HFFc6 (cell line): ENCODE results near the gene OTUD5. TPM values are rescaled to one million over a fixed set of nuclear protein-coding genes. Genes with fewer than 3 reads are reported as not detected.
A peak's percentile ranks its signal among the peaks of the same experiment; 100 is the strongest.

ENCODE experiments used
- DNase-seq: peaks from one replicate; pipeline ENCODE4 v3.0.0-alpha.2; 2018
- H3K27ac Mint-ChIP-seq: 2 replicates; pipeline ENCODE4 v1.8.0; 2020; ENCODE audit warnings: mild to moderate bottlenecking, mixed read lengths
- H3K27me3 Mint-ChIP-seq: 2 replicates; pipeline ENCODE4 v1.8.0; 2021; ENCODE audit warnings: mild to moderate bottlenecking, moderate library complexity, mixed read lengths; ENCODE audit not compliant: insufficient read depth
- H3K36me3 Mint-ChIP-seq: 2 replicates; pipeline ENCODE4 v1.8.0; 2021; ENCODE audit warnings: low read depth, mixed read lengths
- H3K4me1 Mint-ChIP-seq: 2 replicates; pipeline ENCODE4 v1.8.0; 2020; ENCODE audit warnings: low read depth, mixed read lengths
- H3K4me3 Mint-ChIP-seq: 2 replicates; pipeline ENCODE4 v1.8.0; 2020; ENCODE audit warnings: mild to moderate bottlenecking, moderate library complexity, mixed read lengths
- H3K9me3 Mint-ChIP-seq: 2 replicates; pipeline ENCODE4 v1.8.0; 2020; ENCODE audit warnings: mild to moderate bottlenecking, mixed read lengths
- CTCF ChIP-seq: fragments of 200-600 bp; sonication (generic); IDR thresholded peaks from 2 replicates; pipeline ENCODE4 v1.5.0; 2021; ENCODE audit warnings: antibody characterized with exemption, mild to moderate bottlenecking
- total RNA-seq, 6 experiments: library from RNA; stranded (reverse); fragmentation: NEBNext Ultra II Directional; extraction: Animal tissue kit (Norgen Biotek cat#: 25700); gene quantifications; 2 replicates in 1 of 6; 3 replicates in 5 of 6; pipeline ENCODE4 v1.2.3, GENCODE V29; 2021

The OTUD5 gene
- total RNA-seq, 6 experiments from 2014 or later = 47.6 to 55.0 (median 52.7) TPM

- no peak for TF ChIP-seq CTCF
- Mint-ChIP-seq H3K27me3 (no peaks in the 10 kb centered on the region; the same call in 1 of the 2 replicates), H3K9me3 (no peaks in the 10 kb centered on the region), H3K4me3 (peak overlapping the region; percentile 98), H3K36me3 (no peaks in the 10 kb centered on the region), H3K4me1 (peaks cover 22% of the 10 kb centered on the region), H3K27ac (peak overlapping the region; percentile 100)
- peak; percentile 97 for DNase-seq
Observed at GRCh38 chrX:48957827-48958634, 624 bp upstream of the OTUD5 start.

DNA sequence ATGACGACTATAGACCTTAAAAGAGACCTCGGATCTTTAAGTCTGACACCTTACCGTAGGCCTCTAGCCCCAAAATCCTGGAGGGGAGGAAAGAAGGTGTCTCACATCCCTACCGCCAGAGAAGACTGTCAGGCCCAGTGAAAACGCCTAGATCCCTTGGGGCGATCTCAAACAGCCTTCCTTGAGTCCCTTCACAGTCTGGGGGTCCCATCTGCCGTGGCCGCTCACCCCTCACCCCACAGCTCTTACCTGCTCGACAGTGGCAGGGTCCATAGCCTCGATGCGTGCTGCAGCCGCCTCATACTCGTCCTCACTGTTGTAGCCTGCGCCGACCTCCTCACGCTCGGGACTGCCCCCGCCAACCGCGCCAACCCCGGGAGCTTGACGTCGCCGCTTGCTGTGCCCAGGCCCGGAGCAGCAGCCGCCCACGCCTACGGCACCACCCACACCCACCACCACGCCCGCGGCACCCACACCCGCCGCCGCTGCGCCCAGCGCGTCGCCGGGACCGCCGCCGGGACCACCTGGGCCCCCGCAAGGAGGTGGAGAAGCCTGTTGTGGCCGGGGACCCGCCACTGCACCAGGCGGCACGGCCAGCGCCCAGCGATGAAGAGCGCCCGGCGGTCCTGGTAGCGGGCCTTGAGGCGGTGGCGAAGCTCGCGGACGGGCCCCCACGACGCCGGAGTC is 536 bp downstream of the OTUD5 start:
- DNase-seq = no peak
- Mint-ChIP-seq H3K27ac (peak overlapping the region; percentile 68), H3K9me3 (no peaks in the 10 kb centered on the region), H3K27me3 (no peaks in the 10 kb centered on the region; the same call in 1 of the 2 replicates), H3K4me3 (peak overlapping the region; percentile 87), H3K36me3 (no peaks in the 10 kb centered on the region), H3K4me1 (peaks cover 22% of the 10 kb centered on the region)
- TF ChIP-seq CTCF = no peak

- TF ChIP-seq CTCF = no peak
- Mint-ChIP-seq H3K27me3 (no peaks in the 10 kb centered on the region), H3K36me3 (peaks cover 4% of the 10 kb centered on the region; the same call in 1 of the 2 replicates), H3K9me3 (peaks cover 5% of the 10 kb centered on the region), H3K4me1 (no peaks in the 10 kb centered on the region), H3K4me3 (no peak overlapping the region), H3K27ac (no peak overlapping the region)
- no peak for DNase-seq
Observed at GRCh38 chrX:48948589-48948988, 8.8 kb downstream of the OTUD5 start.

GRCh38 chrX:48945517-48946348 is 11.7 kb downstream of the OTUD5 start:
- H3K27me3 Mint-ChIP-seq = no peaks in the 10 kb centered on the region; the same call in 1 of the 2 replicates
- H3K27ac Mint-ChIP-seq = no peak overlapping the region; the same call in 1 of the 2 replicates
- H3K36me3 Mint-ChIP-seq = peaks cover 9% of the 10 kb centered on the region; the same call in 1 of the 2 replicates
- H3K9me3 Mint-ChIP-seq = peaks cover 5% of the 10 kb centered on the region
- H3K4me1 Mint-ChIP-seq = no peaks in the 10 kb centered on the region
- H3K4me3 Mint-ChIP-seq = no peak overlapping the region
- peak; percentile 41 for DNase-seq
- peak; percentile 77 for TF ChIP-seq CTCF

DNA sequence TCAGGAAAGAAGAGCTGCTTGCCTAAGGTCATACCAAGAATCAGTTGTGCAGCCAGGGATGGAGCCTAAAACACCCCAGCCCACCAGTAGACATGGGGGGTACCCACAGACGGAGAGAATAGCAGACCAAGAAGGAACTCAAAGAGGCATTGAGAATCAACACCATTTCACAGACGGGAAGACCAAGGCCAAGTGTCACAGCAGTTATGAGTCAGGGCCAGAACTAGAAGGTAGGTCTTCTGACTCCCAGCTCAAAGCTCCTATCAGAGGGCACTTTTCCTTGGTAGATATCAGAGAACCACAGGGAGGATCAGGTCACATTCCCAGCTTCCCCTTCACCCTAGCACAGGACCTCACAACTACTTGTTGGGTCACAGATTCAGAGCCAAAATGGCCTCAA is 14.5 kb downstream of the OTUD5 start:
- H3K9me3 Mint-ChIP-seq = no peaks in the 10 kb centered on the region
- DNase-seq = no peak
- 0 out of 2 replicates have a peak, but pooled peaks cover 5% of the 10 kb centered on the region for H3K36me3 Mint-ChIP-seq
- no peak overlapping the region for H3K27ac Mint-ChIP-seq
- no peaks in the 10 kb centered on the region for H3K4me1 Mint-ChIP-seq
- no peak for TF ChIP-seq CTCF
- H3K4me3 Mint-ChIP-seq = no peak overlapping the region
- H3K27me3 Mint-ChIP-seq = no peaks in the 10 kb centered on the region; the same call in 1 of the 2 replicates
